Activated CD4-positive, alpha-beta T cell treated with anti-CD3 and anti-CD28 coated beads for 36 hours (primary cell): ENCODE measurements around the gene IWS1. TPM values are rescaled to one million over a fixed set of nuclear protein-coding genes. Genes with fewer than 3 reads are reported as not detected.

Experiments used
- ATAC-seq: fragments of 200-7000 bp; cut with Tn5 transposase; one replicate; pipeline ENCODE4 v1.10.0; 2021; ENCODE audit warnings: mild to moderate bottlenecking, moderate library complexity
- CTCF ChIA-PET: fragments of 350-600 bp; sonication (Branson Sonifier 250); formaldehyde crosslinking; loops from one replicate; lab custom pipeline; 2021; ENCODE audit warnings: antibody characterized with exemption; lab: Charles Lee
- POLR2A ChIA-PET: fragments of 350-600 bp; sonication (Branson Sonifier 250); formaldehyde crosslinking; loops from one replicate; lab custom pipeline; 2021; ENCODE audit warnings: antibody characterized with exemption, inconsistent platforms; lab: Charles Lee
- DNase-seq: peaks from one replicate; pipeline ENCODE4 v3.0.0-alpha.2; 2020
- H3K27ac Mint-ChIP-seq: one replicate; pipeline ENCODE4 v1.8.0; 2021; ENCODE audit warnings: mixed read lengths
- H3K27me3 Mint-ChIP-seq: one replicate; pipeline ENCODE4 v1.8.0; 2021; ENCODE audit warnings: mixed read lengths
- H3K36me3 Mint-ChIP-seq: one replicate; pipeline ENCODE4 v1.8.0; 2021; ENCODE audit warnings: low read depth, mixed read lengths
- H3K4me1 Mint-ChIP-seq: one replicate; pipeline ENCODE4 v1.8.0; 2021; ENCODE audit warnings: mixed read lengths
- H3K4me3 Mint-ChIP-seq: one replicate; pipeline ENCODE4 v1.8.0; 2021; ENCODE audit warnings: mild to moderate bottlenecking, moderate library complexity, mixed read lengths
- H3K9me3 Mint-ChIP-seq: one replicate; pipeline ENCODE4 v1.8.0; 2021; ENCODE audit warnings: low read depth, mixed read lengths
- intact Hi-C, 2 experiments: fragments of 100-400 bp; cut with DNase I in 1 of 2; cut with micrococcal nuclease in 1 of 2; formaldehyde crosslinking; loops; one replicate each; pipeline versions ENCODE4 v1.14.2 to v1.15.1; 2022 to 2024; cut with DNase I, micrococcal nuclease
- total RNA-seq, 2 experiments: library from RNA; stranded (reverse); gene quantifications; one replicate each; pipeline ENCODE4 v1.2.3, GENCODE V29; 2021

IWS1 gene
- total RNA-seq, 2 experiments from 2014 or later: 49.5 to 55.0 TPM

- DNase-seq: no peak
- intact Hi-C loops: no loop called here
- H3K27me3 Mint-ChIP-seq: no peaks in the 10 kb centered on the region
- peaks cover 22% of the 10 kb centered on the region for H3K4me1 Mint-ChIP-seq
- ChIA-PET CTCF (interaction anchor here (0.7 to 1.0 kb wide), 2 partner anchors 62 to 107 kb away, joined by 3 read pairs; no protein-coding TSS in a partner anchor), POLR2A (no interaction called here)
- no peaks in the 10 kb centered on the region for H3K9me3 Mint-ChIP-seq
- peaks cover 62% of the 10 kb centered on the region for H3K36me3 Mint-ChIP-seq
- H3K4me3 Mint-ChIP-seq: no peak overlapping the region
- ATAC-seq: no peak
- H3K27ac Mint-ChIP-seq: peak overlapping the region; percentile 62
Measured at GRCh38 chr2:127486247-127487058, 39.8 kb downstream of the IWS1 start.

DNA sequence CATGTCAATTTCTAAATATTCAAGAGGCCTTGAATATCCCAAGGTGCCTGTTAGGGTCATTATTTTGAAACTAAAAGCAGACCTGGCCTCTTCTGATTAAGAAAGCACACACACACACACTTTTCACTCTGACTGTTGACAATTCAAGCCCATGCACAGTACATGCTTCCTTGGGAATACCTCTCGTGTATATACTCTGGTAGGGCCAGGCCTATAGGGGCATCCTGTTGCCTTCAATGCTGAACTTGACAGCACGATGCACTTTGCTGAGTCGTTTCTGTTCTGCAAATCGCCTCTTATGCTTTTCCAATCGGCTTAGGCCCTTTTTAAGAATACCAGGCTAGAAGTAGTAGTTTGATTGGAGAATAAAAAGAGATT is 40.6 kb downstream of the IWS1 start:
- Mint-ChIP-seq H3K4me3 (no peak overlapping the region), H3K27me3 (no peaks in the 10 kb centered on the region), H3K9me3 (no peaks in the 10 kb centered on the region), H3K36me3 (peaks cover 57% of the 10 kb centered on the region), H3K4me1 (peaks cover 22% of the 10 kb centered on the region), H3K27ac (peak overlapping the region; percentile 58)
- ChIA-PET POLR2A (no interaction called here), CTCF (no interaction called here)
- no peak for DNase-seq
- intact Hi-C loops: no loop called here
- ATAC-seq: no peak

DNA sequence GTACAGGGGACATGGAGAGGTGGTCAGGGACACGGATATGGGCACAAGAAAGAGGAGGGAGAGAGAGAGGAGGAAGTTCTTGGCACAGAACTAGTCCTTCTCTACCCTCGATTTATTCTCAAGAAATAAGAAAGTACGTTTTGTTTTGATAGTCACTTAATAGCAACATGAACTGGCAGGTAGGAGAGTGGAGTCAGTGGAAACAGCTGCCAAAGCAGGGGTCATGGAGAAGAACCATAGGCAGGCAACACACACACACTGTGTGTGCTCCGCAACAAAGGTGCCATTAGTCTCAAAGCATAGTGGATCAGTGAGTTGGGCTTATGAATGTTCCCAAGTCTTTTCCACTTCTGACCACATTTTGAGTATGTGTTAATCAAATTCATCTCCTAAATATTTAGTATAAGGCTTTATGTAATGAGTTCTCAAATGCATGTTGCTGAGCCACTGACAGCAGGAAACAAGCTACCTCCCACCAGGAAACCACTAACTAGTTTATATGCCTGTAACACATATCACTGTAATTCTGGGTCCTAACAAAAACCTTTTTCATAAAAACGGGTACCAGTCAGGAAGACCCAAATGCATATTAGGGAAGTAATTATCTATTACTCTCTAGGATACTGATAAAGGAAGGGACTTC is 41.1 kb downstream of the IWS1 start:
- H3K36me3 Mint-ChIP-seq: peaks cover 62% of the 10 kb centered on the region
- H3K4me1 Mint-ChIP-seq: peaks cover 22% of the 10 kb centered on the region
- H3K4me3 Mint-ChIP-seq: no peak overlapping the region
- DNase-seq: no peak
- intact Hi-C loops: no loop called here
- H3K27ac Mint-ChIP-seq: peak overlapping the region; percentile 15
- no peaks in the 10 kb centered on the region for H3K27me3 Mint-ChIP-seq
- POLR2A ChIA-PET: no interaction called here
- CTCF ChIA-PET: no interaction called here
- ATAC-seq: no peak
- H3K9me3 Mint-ChIP-seq: no peaks in the 10 kb centered on the region

GRCh38 chr2:127482031-127482430 is 44.3 kb downstream of the IWS1 start:
- no peaks in the 10 kb centered on the region for H3K9me3 Mint-ChIP-seq
- ChIA-PET CTCF (interaction anchor here (0.6 kb wide), 1 partner anchor 129 kb away, joined by 3 read pairs; no protein-coding TSS in a partner anchor), POLR2A (no interaction called here)
- no peaks in the 10 kb centered on the region for H3K27me3 Mint-ChIP-seq
- H3K27ac Mint-ChIP-seq: no peak overlapping the region
- no peak for DNase-seq
- intact Hi-C loops: no loop called here
- ATAC-seq: no peak
- peaks cover 18% of the 10 kb centered on the region for H3K4me1 Mint-ChIP-seq
- H3K36me3 Mint-ChIP-seq: peaks cover 38% of the 10 kb centered on the region
- H3K4me3 Mint-ChIP-seq: no peak overlapping the region

- H3K27ac Mint-ChIP-seq: no peak overlapping the region
- POLR2A ChIA-PET: no interaction called here
- H3K9me3 Mint-ChIP-seq: peaks cover 6% of the 10 kb centered on the region
Measured at GRCh38 chr2:127479866-127480743, 46.2 kb downstream of the IWS1 start.

GRCh38 chr2:127479219-127479825 is 47.0 kb downstream of the IWS1 start:
- intact Hi-C loops: loop anchor here (1.0 to 5.0 kb wide), 7 partner anchors 123 to 411 kb away; no protein-coding TSS in a partner anchor
- no peak overlapping the region for H3K27ac Mint-ChIP-seq
- CTCF ChIA-PET: interaction anchor here (0.7 to 3.1 kb wide), 40 partner anchors 9 to 284 kb away, joined by 3 to 21 read pairs (median 5); partner anchors contain the start of gene ERCC3
- peaks cover 6% of the 10 kb centered on the region for H3K9me3 Mint-ChIP-seq
- no peak overlapping the region for H3K4me3 Mint-ChIP-seq
- DNase-seq (no peak), ATAC-seq (peak; percentile 75)
- H3K4me1 Mint-ChIP-seq: no peaks in the 10 kb centered on the region
- POLR2A ChIA-PET: interaction anchor here (0.6 kb wide), 3 partner anchors 31 to 443 kb away, joined by 3 to 5 read pairs (median 3); no protein-coding TSS in a partner anchor
- peaks cover 32% of the 10 kb centered on the region for H3K36me3 Mint-ChIP-seq
- H3K27me3 Mint-ChIP-seq: no peaks in the 10 kb centered on the region

More at GRCh38 chr2:127479866-127480743, 46.2 kb downstream of the IWS1 start:
- H3K27me3 Mint-ChIP-seq: no peaks in the 10 kb centered on the region
- no peak overlapping the region for H3K4me3 Mint-ChIP-seq
- CTCF ChIA-PET: interaction anchor here (0.5 to 3.1 kb wide), 39 partner anchors 8 to 582 kb away, joined by 3 to 21 read pairs (median 5); partner anchors contain the start of gene ERCC3
- no peak for DNase-seq
- intact Hi-C loops: loop anchor here (1.0 to 5.0 kb wide), 7 partner anchors 124 to 411 kb away; no protein-coding TSS in a partner anchor
- ATAC-seq: no peak
- H3K36me3 Mint-ChIP-seq: peaks cover 36% of the 10 kb centered on the region
- peaks cover 3% of the 10 kb centered on the region for H3K4me1 Mint-ChIP-seq

- ChIA-PET CTCF (interaction anchor here (0.9 kb wide), 1 partner anchor 12 kb away, joined by 3 read pairs; no protein-coding TSS in a partner anchor), POLR2A (no interaction called here)
- no peaks in the 10 kb centered on the region for H3K27me3 Mint-ChIP-seq
- no peak overlapping the region for H3K27ac Mint-ChIP-seq
- peaks cover 22% of the 10 kb centered on the region for H3K36me3 Mint-ChIP-seq
- no peaks in the 10 kb centered on the region for H3K4me1 Mint-ChIP-seq
- ATAC-seq: no peak
- intact Hi-C loops: loop anchor here in 1 of 2 experiments (5.0 kb wide), 1 partner anchor 177 kb away; no protein-coding TSS in a partner anchor
- H3K9me3 Mint-ChIP-seq: peaks cover 6% of the 10 kb centered on the region
- H3K4me3 Mint-ChIP-seq: no peak overlapping the region
- no peak for DNase-seq
Measured at GRCh38 chr2:127475788-127476187, 50.5 kb downstream of the IWS1 start.

DNA sequence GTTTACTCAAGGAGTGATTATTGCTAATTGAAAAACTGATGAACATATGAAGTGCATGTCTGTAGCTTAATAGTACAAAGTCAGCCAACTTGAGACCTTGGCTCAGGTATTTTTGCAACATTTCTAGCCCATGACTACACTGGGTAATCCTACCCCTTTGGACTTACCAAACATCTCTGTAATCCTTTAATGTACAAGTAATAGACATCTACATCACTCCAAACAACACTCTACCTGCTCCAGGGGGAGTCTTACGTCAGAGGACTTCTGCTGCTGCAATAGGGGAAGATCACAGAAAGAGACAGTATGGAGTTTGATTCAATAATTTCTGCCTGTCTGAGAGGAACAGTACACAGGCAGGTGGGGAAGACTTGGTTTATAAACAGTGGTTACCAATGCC is 54.0 kb downstream of the IWS1 start:
- peaks cover 6% of the 10 kb centered on the region for H3K9me3 Mint-ChIP-seq
- CTCF ChIA-PET: interaction anchor here (0.7 to 1.1 kb wide), 3 partner anchors 14 to 275 kb away, joined by 3 to 4 read pairs (median 4); no protein-coding TSS in a partner anchor
- no peak for ATAC-seq
- intact Hi-C loops: no loop called here
- POLR2A ChIA-PET: no interaction called here
- no peak overlapping the region for H3K27ac Mint-ChIP-seq
- no peak for DNase-seq
- no peak overlapping the region for H3K4me3 Mint-ChIP-seq
- peaks cover 28% of the 10 kb centered on the region for H3K36me3 Mint-ChIP-seq
- H3K27me3 Mint-ChIP-seq: no peaks in the 10 kb centered on the region
- H3K4me1 Mint-ChIP-seq: no peaks in the 10 kb centered on the region

DNA sequence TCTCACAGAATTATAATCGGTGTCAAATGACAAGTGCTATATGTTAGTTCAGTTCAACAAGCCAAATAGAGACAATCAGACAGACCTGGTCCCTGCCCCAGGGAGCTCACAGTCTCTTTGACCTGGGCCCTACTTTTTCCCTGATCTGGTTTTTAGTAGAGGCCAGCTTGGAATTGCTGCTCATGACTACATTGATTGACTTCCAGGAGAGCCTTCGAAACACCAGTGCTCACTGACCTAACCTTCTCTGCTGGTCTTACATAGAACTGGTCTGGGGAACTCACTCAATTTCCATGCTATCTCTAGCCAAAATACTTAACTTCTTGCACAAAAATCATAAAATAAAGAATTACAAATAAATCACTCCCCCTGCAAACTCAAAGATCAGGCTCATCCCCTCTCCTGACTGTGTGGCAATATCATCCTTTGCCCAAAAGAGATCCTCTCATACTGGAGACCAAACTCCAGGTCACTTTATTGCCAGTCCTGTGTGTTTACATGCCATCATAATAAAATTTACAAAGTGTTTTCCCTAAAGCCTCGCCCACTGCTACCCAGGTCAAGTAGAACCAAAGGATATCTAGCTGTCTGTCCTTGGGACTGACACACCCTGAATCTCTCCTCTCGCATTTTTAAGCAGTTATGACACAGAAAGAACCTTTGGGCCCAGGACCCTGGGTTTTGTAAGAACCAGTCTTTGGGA is 54.9 kb downstream of the IWS1 start:
- intact Hi-C loops: no loop called here
- no peaks in the 10 kb centered on the region for H3K4me1 Mint-ChIP-seq
- no peaks in the 10 kb centered on the region for H3K27me3 Mint-ChIP-seq
- CTCF ChIA-PET: interaction anchor here (0.7 to 2.4 kb wide), 4 partner anchors 8 to 274 kb away, joined by 3 to 10 read pairs (median 4); no protein-coding TSS in a partner anchor
- H3K4me3 Mint-ChIP-seq: no peak overlapping the region
- H3K9me3 Mint-ChIP-seq: peaks cover 6% of the 10 kb centered on the region
- ATAC-seq: no peak
- H3K27ac Mint-ChIP-seq: no peak overlapping the region
- H3K36me3 Mint-ChIP-seq: peaks cover 24% of the 10 kb centered on the region
- POLR2A ChIA-PET: no interaction called here
- no peak for DNase-seq

DNA sequence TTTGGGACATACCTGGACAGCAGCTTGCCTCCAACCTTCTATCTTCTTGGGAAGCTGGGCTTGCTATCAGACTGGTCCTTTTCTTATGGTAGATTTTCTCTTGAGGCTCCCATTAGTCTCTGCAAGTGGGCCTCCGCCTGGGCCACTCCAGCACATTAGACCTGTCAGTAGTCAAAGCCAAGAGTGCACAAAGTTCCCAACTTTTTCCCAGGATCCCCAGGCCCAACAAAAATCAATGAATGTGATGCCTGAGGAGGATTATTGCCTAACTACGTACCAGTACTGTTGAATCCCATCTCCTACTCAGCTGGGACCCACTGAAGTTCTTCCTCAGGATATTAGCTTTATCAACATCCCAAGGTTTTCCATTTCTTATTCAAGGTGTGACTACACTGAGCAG is 56.3 kb downstream of the IWS1 start:
- Mint-ChIP-seq H3K27me3 (no peaks in the 10 kb centered on the region), H3K27ac (no peak overlapping the region), H3K4me1 (peaks cover 9% of the 10 kb centered on the region), H3K36me3 (peaks cover 17% of the 10 kb centered on the region), H3K4me3 (no peak overlapping the region), H3K9me3 (no peaks in the 10 kb centered on the region)
- ATAC-seq (no peak), DNase-seq (no peak)
- POLR2A ChIA-PET: no interaction called here
- intact Hi-C loops: no loop called here
- CTCF ChIA-PET: interaction anchor here (2.4 kb wide), 1 partner anchor 9 kb away, joined by 10 read pairs; no protein-coding TSS in a partner anchor
